Measurements from ENCODE around the gene DAGLA.

DAGLA gene

DNA sequence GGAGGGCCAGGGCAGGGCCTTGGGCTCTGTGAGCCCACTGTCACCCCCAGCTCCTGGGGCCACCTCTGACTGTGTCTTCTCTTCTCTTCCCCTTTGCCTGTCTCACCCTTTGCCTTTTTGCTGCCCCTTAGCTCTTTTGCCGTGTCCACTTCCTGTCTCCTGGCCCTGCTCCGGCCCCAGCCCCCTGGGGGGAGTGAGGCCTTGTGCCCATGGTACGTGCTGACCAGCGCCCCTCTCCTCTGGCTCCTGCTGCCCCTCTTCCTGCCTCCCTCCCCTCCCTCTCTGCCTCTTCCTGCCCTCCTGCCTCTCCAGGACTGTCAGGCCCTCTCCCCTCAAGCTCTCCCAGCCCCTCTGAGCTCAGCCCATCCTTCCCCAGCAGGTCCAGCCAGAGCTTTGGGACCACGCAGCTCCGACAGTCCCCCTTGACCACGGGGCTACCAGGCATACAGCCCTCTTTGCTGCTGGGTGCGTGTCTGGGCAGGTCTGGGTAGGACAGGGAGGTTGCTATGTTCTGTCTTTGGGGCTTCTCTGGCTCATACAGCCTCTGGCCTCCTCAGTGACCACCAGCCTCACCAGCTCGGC lies 100.5 kb downstream of the DAGLA start:
- DNase-seq (ENCODE audit: low read depth), result no peak

GRCh38 chr11:61781585-61781984 lies 101.4 kb downstream of the DAGLA start:
- no peak for DNase-seq (ENCODE audit: low read depth)

DNA sequence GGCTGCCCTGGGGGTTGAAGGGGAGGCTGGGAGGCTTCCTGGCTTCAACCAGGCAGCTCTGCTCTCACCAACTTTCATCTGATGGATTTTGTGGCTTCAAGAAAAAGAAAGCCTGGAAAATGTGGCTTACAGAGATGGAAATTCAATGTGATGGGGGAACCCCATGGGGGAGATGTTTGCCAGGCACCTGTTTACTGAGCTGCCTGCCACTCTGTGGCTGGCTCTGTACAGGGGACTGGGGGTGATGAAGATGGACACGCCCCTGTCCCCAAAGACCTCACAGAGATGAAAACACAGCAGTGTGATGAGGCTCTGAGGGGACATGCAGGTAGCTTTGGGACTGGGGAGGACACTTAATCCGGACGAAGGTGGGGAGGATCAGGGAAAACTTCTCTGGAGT lies 102.1 kb downstream of the DAGLA start:
- no peak for DNase-seq (ENCODE audit: low read depth)

DNA sequence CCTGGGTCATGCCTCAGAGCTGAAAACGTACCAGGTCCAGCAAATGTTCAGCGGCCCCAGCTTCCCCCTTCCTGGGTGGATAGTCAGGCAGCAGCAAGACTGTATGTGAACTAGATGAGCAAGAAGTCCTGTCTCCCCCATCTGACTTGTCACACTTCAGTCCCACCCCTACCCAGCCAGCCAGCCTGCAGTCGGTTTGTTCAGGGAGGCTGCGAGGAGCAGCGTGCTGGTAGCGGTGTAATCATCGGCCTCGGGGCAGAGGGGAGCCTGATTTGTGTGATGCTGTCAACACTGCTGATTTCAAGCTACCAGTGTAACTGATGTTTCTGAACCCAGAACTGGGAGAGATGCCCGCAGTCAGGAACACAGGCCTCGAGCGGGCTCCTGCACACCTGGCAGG lies 102.7 kb downstream of the DAGLA start:
- DNase-seq (ENCODE audit: low read depth), result no peak

- DNase-seq (ENCODE audit: low read depth), result peak; percentile 51
Measured at GRCh38 chr11:61783717-61784505, 103.7 kb downstream of the DAGLA start.

- no peak for DNase-seq (ENCODE audit: low read depth)
Measured at GRCh38 chr11:61784506-61784805, 104.3 kb downstream of the DAGLA start.

DNA sequence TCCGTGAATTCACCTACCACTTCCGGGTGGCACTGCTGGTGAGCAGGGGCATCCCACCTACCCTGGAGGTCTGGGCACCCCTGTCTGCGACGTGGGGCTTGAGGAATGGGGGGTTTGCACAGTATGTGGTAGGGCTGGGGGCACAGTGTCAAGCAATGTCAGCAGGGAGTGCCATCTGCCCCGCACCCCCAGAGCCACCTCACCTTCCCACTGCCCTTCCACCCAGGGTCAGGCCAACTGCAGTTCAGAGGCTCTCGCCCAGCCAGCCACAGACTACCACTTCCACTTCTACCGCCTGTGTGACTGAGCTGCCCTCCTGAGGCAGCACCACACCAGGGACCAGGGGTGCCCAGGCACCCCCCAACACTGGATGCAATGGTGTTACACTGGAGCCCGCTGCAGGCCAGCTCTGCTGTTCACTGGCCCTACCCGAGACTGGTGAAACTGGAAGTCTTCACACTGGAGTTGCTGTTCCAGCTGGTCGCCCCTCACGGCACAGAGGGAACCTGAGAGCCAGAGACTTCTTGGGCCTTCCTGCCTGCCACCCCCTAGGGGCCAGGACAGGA lies 105.7 kb downstream of the DAGLA start:
- DNase-seq (ENCODE audit: low read depth), result no peak

DNA sequence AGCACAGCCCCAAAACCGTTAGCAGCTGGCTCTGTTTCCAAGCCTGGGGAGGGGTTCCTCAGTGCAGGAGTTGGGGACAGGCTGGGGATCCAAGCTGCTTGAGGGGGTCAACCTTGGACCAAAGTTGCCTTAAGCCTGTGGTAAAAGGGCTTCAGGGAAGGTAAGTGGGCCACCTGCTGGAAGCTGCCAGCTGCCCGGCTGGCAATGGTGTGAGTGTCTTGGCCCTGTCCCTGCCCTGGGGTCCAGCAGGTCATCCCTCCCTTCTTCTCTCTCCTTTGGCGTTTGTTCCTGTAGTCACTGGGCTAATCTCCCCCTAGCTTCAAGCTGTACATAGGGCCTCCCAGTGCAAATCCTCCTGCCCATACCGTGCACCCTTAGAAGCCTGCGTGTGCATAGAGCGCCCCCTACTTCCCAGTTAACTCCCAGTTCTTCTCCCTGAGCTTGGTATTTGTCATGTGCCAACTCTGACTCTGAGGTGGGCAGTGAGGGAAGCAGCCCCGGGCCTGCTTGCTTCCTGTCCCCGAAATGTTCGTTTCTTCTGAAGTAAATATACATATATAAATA lies 107.8 kb downstream of the DAGLA start:
- no peak for DNase-seq (ENCODE audit: low read depth)

DNA sequence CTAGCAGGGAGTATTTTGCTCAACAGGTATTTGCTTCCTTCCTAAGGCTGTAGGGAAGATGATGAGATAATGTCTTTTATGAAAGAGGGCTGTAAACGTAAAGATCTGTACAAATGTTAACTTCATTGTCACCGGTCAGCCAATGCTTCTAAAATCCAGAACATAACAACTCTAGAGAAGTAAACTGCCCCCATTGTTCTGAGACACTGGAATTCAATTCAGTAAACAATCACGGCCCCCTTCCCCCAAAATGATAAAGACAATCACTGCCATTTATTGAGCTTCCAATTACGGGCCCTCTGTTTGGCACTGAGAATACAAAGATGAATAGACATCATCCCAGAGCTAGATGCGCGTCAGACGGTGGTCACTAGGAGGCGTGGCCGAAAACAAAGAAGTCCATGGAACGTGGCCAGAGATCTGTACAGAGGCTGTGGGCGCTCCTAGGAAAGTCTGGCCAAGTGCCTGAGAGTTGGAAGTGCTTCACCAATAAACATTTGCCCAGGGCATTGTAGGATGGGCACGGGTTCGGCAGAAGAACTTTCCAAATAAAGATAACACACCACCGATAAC lies 111.6 kb downstream of the DAGLA start:
- DNase-seq (ENCODE audit: low read depth), result peak; percentile 76

- peak; percentile 82 for DNase-seq (ENCODE audit: low read depth)
Measured at GRCh38 chr11:61792310-61793082, 112.3 kb downstream of the DAGLA start, which contains the start of the genes FEN1 and TMEM258. TSS of gene FEN1 (plus strand) at chr11:61792911. CDS start at chr11:61795362, 2,451 bp downstream. TSS of gene TMEM258 (minus strand) at chr11:61792599. CDS start at chr11:61792558, 41 bp downstream.

GRCh38 chr11:61793083-61793828 lies 113.1 kb downstream of the DAGLA start:
- no peak for DNase-seq (ENCODE audit: low read depth)

DNA sequence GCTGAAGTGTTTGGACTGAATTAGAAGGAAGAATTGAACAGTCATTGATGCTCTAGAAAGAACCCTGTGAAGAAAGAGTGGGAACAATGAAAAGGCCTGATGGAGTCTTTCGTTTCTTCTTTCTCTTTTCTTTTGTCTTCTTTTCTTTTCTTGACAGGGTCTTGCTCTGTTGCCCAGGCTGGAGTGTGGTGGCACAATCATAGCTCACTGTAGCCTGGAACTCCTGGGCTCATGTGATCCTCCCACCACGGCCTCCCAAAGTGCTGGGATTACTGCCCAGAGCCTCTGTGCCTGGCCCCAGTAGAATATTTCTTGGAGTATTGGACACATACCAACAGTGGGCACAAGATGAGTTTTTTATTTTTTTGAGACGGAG lies 113.6 kb downstream of the DAGLA start:
- no peak for DNase-seq (ENCODE audit: low read depth)

GRCh38 chr11:61794579-61794978 lies 114.4 kb downstream of the DAGLA start:
- DNase-seq (ENCODE audit: low read depth), result no peak

- DNase-seq (ENCODE audit: low read depth), result no peak
Measured at GRCh38 chr11:61795459-61795858, 115.3 kb downstream of the DAGLA start.

GRCh38 chr11:61795876-61796526 lies 115.8 kb downstream of the DAGLA start:
- no peak for DNase-seq (ENCODE audit: low read depth)

All from non-pigmented ciliary epithelial cell (primary cell).